Gastrocnemius medialis (tissue), 4 donors: Measurements from ENCODE around the gene RAD18.

ENCODE experiments used
- POLR2A ChIP-seq, 2 donors: fragments of 450-650 bp; IDR thresholded peaks; one replicate each; pipeline ENCODE4 v1.6.1; 2017; ENCODE audit warnings: antibody characterized with exemption in 2 of 2, mild to moderate bottlenecking in 2 of 2, moderate library complexity in 2 of 2
- TF ChIP-seq, protein P1 (sequence below), 5 experiments: fragments of 450-650 bp in 3 of 5; fragments of 200-600 bp in 2 of 5; sonication (generic) in 2 of 5; IDR thresholded peaks in 4 of 5; conservative IDR thresholded peaks in 1 of 5; 1 replicate in 4 of 5; 2 replicates in 1 of 5; pipeline ENCODE4 v1.5.1; 2016 to 2019; ENCODE audit warnings: antibody characterized with exemption in 5 of 5, mild to moderate bottlenecking in 3 of 5, moderate library complexity in 3 of 5

DNA sequence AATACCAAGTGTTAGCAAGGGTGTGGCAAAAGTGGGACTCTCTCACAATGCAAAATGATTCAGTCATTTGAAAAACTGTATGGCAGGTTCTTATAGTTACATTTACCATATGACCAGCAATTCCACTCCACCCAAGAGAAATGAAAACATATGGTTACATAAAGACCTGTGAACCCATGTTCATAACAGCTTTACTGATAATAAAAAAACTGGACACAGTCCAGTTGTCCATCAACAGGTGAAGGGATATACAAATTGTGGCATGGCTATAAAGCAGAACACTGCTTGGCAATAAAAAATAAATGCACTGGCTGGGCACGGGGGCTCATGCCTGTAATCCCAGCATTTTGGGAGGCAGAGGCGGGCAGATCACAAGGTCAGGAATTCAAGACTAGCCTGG is 30.8 kb downstream of the RAD18 start:
- TF ChIP-seq POLR2A (IDR thresholded peaks at IDR 0.05), result no peak
- TF ChIP-seq, protein P1, sequence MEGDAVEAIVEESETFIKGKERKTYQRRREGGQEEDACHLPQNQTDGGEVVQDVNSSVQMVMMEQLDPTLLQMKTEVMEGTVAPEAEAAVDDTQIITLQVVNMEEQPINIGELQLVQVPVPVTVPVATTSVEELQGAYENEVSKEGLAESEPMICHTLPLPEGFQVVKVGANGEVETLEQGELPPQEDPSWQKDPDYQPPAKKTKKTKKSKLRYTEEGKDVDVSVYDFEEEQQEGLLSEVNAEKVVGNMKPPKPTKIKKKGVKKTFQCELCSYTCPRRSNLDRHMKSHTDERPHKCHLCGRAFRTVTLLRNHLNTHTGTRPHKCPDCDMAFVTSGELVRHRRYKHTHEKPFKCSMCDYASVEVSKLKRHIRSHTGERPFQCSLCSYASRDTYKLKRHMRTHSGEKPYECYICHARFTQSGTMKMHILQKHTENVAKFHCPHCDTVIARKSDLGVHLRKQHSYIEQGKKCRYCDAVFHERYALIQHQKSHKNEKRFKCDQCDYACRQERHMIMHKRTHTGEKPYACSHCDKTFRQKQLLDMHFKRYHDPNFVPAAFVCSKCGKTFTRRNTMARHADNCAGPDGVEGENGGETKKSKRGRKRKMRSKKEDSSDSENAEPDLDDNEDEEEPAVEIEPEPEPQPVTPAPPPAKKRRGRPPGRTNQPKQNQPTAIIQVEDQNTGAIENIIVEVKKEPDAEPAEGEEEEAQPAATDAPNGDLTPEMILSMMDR (IDR thresholded peaks at IDR 0.05 in 4 of 5, conservative IDR thresholded peaks at IDR 0.05 in 1 of 5), result no peak
